ENCODE data around the gene CALM1.

CALM1 gene

DNA sequence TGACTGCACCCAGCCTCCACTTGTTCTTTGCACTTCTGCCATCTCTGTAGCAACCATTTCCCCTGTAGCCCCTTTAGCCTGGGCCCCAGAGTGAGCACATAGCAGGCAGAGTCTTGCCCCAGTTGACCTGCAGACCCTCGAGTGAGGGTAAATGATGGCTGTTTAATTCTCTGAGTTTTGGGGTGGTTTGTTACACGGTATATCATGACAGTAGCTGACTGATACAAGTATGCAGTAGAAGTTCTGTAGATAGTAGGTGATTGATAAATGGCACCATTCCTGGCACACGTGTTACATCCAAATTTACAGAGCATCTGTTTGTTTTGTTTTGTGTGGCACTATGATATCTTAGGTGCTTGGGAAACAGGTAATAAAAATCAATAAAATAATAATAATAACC is 32.4 kb downstream of the CALM1 start:
- DNase-seq (ENCODE audit: low read depth): no peak
- Histone ChIP-seq H3K36me3 (ENCODE audit: control insufficient read depth, insufficient read depth, low read length, severe bottlenecking) (no peaks in the 10 kb centered on the region), H3K4me3 (ENCODE audit: low read length) (no peak overlapping the region), H3K9me3 (ENCODE audit: control insufficient read depth, low read length) (peaks cover 8% of the 10 kb centered on the region), H3K9ac (ENCODE audit: low read length) (no peak overlapping the region), H3K4me1 (ENCODE audit: control insufficient read depth, insufficient read depth, low read length) (no peaks in the 10 kb centered on the region), H3K27me3 (replicated peaks; ENCODE audit: control insufficient read depth, insufficient read depth, low read length) (peaks cover 34% of the 10 kb centered on the region)

DNA sequence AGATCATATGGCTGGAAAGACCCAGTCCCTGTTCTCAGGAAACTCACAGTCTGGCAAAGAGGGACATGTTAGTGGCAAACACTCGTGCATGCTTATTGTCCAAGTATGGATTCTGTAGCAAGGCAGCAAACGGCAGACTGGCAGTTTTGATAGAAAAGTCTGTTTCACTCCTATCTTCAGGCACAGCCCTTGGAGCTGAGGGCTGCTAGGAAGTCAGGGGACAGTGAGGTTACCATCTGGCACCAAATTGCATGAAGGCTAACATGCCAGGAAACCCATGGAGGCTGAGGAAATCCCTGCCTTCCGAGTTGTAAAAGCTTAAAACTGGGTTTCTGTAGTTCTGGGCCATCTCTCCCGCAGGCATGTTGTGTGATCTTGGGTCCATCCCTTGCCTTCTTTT is 32.9 kb downstream of the CALM1 start:
- peaks cover 40% of the 10 kb centered on the region for H3K27me3 ChIP-seq (replicated peaks; ENCODE audit: control insufficient read depth, insufficient read depth, low read length)
- H3K9me3 ChIP-seq (ENCODE audit: control insufficient read depth, low read length): peaks cover 8% of the 10 kb centered on the region
- no peaks in the 10 kb centered on the region for H3K4me1 ChIP-seq (ENCODE audit: control insufficient read depth, insufficient read depth, low read length)
- no peak overlapping the region for H3K4me3 ChIP-seq (ENCODE audit: low read length)
- no peaks in the 10 kb centered on the region for H3K36me3 ChIP-seq (ENCODE audit: control insufficient read depth, insufficient read depth, low read length, severe bottlenecking)
- H3K9ac ChIP-seq (ENCODE audit: low read length): no peak overlapping the region
- DNase-seq (ENCODE audit: low read depth): no peak

DNA sequence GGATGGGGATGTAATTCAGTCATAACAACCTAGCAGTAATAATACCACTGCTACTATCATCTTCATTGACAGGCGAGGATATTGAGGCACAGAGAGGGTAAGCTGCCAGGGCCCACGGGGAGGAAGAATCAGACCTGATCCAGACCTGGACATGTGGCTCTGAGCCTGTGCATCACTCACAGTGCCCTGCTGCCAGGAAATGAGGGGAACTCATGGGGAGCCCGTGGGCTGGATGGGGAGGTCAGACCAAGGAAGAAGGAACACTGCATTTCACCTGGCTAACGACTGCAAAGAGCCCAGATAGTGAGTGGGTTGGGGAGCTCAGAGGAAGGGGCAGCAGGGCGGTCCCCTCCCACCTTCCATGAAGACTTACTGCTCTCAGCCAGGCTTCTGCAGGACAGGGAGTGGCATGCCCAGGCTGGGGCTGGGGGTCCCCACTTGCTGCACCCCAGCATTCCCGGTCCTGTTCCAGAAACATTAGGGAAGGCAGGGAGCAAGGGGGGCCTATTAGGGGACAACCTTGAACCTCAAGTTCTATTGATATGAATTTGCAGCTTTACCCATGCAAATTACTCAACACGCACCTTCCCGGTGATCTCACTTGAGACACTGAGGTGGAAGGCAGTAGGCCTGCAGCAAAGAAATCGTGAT is 37.7 kb downstream of the CALM1 start:
- no peaks in the 10 kb centered on the region for H3K36me3 ChIP-seq (ENCODE audit: control insufficient read depth, insufficient read depth, low read length, severe bottlenecking)
- H3K4me3 ChIP-seq (ENCODE audit: low read length): no peak overlapping the region
- H3K4me1 ChIP-seq (ENCODE audit: control insufficient read depth, insufficient read depth, low read length): no peaks in the 10 kb centered on the region
- peaks cover 38% of the 10 kb centered on the region for H3K27me3 ChIP-seq (replicated peaks; ENCODE audit: control insufficient read depth, insufficient read depth, low read length)
- DNase-seq (ENCODE audit: low read depth): no peak
- peaks cover 3% of the 10 kb centered on the region for H3K9me3 ChIP-seq (ENCODE audit: control insufficient read depth, low read length)
- H3K9ac ChIP-seq (ENCODE audit: low read length): no peak overlapping the region

DNA sequence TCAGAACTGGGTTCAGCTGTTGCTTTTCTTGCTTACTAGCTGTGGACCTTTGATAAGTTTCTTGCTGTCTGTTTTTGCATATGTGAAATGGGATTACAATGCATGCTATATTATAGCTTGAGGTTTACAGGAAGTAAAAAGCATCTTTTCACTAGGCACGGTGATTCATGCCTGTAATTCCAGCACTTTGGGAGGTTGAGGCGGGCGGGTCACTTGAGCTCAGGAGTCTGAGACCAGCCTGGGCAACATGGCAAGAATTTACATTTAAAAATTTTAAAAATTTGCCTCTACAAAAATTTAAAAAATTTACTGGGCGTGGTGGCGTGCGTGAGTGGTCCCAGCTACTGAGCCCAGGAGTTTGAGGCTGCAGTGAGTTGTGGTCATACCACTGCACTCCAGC is 42.0 kb downstream of the CALM1 start:
- H3K9ac ChIP-seq (ENCODE audit: low read length): no peak overlapping the region
- peaks cover 23% of the 10 kb centered on the region for H3K27me3 ChIP-seq (replicated peaks; ENCODE audit: control insufficient read depth, insufficient read depth, low read length)
- no peaks in the 10 kb centered on the region for H3K4me1 ChIP-seq (ENCODE audit: control insufficient read depth, insufficient read depth, low read length)
- H3K9me3 ChIP-seq (ENCODE audit: control insufficient read depth, low read length): no peaks in the 10 kb centered on the region
- no peak overlapping the region for H3K4me3 ChIP-seq (ENCODE audit: low read length)
- no peaks in the 10 kb centered on the region for H3K36me3 ChIP-seq (ENCODE audit: control insufficient read depth, insufficient read depth, low read length, severe bottlenecking)
- DNase-seq (ENCODE audit: low read depth): no peak

DNA sequence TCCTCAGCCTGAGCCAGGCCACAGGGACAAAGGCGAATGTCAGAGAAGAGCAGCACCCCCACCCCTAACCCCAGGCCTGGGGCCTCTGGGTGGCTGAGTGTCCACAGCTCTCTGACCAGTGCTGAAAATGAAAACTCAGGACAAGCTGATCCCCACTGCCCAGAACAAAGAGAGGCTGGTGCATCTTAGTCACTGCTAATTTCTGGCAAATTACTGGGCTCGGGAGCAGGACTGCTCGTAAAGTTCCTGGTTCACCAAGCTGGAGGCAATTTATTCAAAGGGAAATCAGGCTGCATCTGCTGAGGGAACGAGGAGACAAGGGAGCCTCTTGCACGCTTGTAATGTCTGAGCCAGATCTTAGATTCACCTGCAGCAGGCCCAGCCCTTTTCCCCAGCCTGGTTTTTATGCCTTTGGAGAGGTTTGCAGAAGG is 43.2 kb downstream of the CALM1 start:
- no peak for DNase-seq (ENCODE audit: low read depth)
- Histone ChIP-seq H3K9ac (ENCODE audit: low read length) (no peak overlapping the region), H3K36me3 (ENCODE audit: control insufficient read depth, insufficient read depth, low read length, severe bottlenecking) (no peaks in the 10 kb centered on the region), H3K9me3 (ENCODE audit: control insufficient read depth, low read length) (no peaks in the 10 kb centered on the region), H3K27me3 (replicated peaks; ENCODE audit: control insufficient read depth, insufficient read depth, low read length) (peaks cover 13% of the 10 kb centered on the region), H3K4me1 (ENCODE audit: control insufficient read depth, insufficient read depth, low read length) (no peaks in the 10 kb centered on the region), H3K4me3 (ENCODE audit: low read length) (no peak overlapping the region)

DNA sequence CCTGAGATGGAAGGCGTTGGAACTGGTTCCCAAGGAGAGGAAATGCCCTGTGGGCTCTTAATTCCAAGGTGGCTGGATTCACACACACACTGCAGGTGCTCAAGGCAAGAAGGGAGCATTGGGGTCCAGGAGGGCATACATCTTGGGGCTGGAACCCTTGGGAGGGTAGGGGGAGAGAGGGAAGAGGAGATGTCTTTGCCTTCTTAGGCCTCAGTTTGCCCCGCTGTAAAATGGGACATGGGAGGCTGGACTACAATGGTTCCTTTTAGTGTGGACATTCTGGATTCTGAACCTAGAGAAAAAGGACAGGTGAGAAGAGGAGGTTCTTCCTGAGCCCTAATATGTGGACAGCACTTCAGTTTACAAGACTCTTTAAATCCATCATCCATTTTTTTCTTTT is 43.8 kb downstream of the CALM1 start:
- Histone ChIP-seq H3K4me1 (ENCODE audit: control insufficient read depth, insufficient read depth, low read length) (no peaks in the 10 kb centered on the region), H3K9ac (ENCODE audit: low read length) (no peak overlapping the region), H3K36me3 (ENCODE audit: control insufficient read depth, insufficient read depth, low read length, severe bottlenecking) (no peaks in the 10 kb centered on the region), H3K27me3 (replicated peaks; ENCODE audit: control insufficient read depth, insufficient read depth, low read length) (peaks cover 9% of the 10 kb centered on the region), H3K4me3 (ENCODE audit: low read length) (no peak overlapping the region), H3K9me3 (ENCODE audit: control insufficient read depth, low read length) (no peaks in the 10 kb centered on the region)
- DNase-seq (ENCODE audit: low read depth): no peak

DNA sequence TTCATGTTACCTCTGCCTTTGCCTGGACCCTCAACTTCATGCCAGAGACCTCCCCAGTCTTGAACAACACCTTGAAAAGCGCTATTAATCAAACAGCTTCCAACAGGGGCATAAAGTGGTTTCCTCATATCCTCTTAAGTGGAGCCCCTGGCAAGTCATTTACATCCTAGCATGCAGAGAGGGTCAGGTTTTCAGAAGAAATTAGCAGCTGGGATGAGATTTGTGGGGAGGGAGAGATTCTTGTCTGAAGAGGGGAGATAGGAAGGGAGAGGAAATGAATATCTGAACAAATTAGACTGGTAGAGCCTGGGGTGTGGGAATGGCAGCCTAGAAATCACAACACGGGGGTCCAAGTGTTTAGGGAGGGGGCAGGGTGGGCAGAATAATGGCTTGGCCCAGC is 45.6 kb downstream of the CALM1 start:
- Histone ChIP-seq H3K27me3 (replicated peaks; ENCODE audit: control insufficient read depth, insufficient read depth, low read length) (peaks cover 10% of the 10 kb centered on the region), H3K36me3 (ENCODE audit: control insufficient read depth, insufficient read depth, low read length, severe bottlenecking) (no peaks in the 10 kb centered on the region), H3K4me3 (ENCODE audit: low read length) (no peak overlapping the region), H3K9me3 (ENCODE audit: control insufficient read depth, low read length) (peaks cover 2% of the 10 kb centered on the region), H3K4me1 (ENCODE audit: control insufficient read depth, insufficient read depth, low read length) (no peaks in the 10 kb centered on the region), H3K9ac (ENCODE audit: low read length) (no peak overlapping the region)
- no peak for DNase-seq (ENCODE audit: low read depth)

DNA sequence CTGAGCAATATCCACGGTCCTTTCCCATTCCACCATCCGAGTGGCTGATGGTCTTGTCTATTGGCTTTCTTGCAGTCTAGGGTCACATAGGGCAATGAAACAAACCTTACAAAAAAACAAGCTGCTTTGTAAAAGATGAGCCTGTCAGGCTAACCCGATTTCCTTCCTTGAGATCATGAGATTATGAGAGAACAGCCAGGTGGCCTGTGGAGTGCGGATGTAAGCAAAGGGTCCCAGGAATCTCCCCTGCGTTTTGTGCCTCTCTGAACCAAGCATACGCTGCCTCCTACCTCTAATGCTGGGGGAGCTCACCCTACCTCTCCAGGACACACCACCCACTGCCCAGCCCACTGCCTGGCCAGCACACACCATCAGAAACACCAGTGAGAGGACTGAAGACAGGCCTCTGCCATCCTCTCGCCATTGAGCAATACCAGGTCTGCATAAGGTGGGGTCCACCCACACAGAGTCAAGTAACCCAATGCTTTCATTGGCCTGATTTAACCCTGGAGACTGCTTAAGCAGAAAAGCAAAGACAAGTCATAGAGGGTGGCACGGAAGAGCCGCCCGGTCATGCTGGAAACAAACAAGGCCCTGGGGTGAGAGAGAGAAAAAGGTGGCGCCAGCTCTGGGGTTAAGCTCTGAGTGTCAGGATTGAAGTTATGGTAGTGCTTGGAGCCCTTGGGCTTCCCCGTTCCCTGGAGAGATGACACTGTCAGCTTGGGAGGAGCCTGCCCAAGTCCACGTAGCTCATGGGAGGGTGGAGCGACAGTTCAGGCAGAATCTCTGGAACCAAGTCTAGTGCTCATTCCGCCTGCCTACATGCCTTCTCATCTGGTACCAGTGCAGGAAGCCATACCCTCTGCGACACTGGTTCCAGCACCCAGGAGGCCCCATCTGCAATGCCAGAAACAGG is 46.6 kb downstream of the CALM1 start:
- peaks cover 13% of the 10 kb centered on the region for H3K9me3 ChIP-seq (ENCODE audit: control insufficient read depth, low read length)
- H3K9ac ChIP-seq (ENCODE audit: low read length): no peak overlapping the region
- H3K4me3 ChIP-seq (ENCODE audit: low read length): no peak overlapping the region
- no peaks in the 10 kb centered on the region for H3K36me3 ChIP-seq (ENCODE audit: control insufficient read depth, insufficient read depth, low read length, severe bottlenecking)
- no peak for DNase-seq (ENCODE audit: low read depth)
- peaks cover 7% of the 10 kb centered on the region for H3K27me3 ChIP-seq (replicated peaks; ENCODE audit: control insufficient read depth, insufficient read depth, low read length)
- no peaks in the 10 kb centered on the region for H3K4me1 ChIP-seq (ENCODE audit: control insufficient read depth, insufficient read depth, low read length)

DNA sequence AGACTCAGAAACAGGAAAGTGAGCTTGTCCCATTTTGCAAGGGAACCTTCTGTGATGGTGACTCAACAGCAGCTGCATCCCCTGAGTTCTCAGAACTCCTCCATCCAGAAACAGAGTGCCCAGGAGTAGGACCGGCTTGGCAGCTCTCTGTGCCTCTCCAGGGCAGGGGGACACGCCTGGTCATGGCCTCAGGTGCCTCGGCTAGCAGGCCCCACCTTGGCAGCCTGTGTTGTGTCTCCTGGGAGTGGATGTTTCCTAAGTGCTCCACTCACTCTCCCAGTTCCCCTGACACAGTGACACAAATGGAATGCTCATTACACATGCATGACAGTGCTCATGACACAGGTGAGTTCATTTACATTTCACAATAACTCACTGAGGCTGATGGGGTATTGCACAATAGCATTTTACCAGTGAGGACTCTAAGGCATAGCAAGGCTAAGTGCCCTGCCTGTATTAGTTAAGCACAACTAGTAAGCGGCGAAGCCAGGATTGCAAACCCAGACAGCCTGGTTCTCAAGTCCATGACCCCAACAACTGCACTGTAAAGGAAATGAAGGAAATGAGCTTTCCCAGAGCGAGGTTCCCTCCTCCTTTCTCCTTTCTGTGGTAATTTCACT is 47.4 kb downstream of the CALM1 start:
- DNase-seq (ENCODE audit: low read depth): peak; percentile 11
- no peak overlapping the region for H3K9ac ChIP-seq (ENCODE audit: low read length)

DNA sequence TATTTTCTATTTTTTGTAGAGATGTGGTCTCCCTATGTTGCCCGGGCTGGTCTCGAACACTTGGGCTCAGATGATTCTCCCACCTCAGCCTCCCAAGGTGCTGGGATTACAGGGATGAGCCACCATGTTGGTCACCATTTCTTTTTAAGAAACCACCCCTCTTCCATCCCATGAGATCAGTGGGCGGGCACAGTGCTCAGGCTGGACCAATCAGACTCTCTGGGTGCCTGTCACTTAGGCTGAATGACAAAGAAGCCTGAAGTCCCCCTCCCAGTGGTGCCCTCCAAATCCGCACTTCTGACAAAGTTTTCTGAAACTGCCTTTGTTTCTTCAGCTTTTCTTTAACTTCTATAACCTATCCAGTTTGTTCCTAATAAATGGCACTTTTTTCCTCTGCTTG is 48.2 kb downstream of the CALM1 start:
- peaks cover 13% of the 10 kb centered on the region for H3K9me3 ChIP-seq (ENCODE audit: control insufficient read depth, low read length)
- no peak for DNase-seq (ENCODE audit: low read depth)
- peaks cover 13% of the 10 kb centered on the region for H3K27me3 ChIP-seq (replicated peaks; ENCODE audit: control insufficient read depth, insufficient read depth, low read length)
- H3K4me1 ChIP-seq (ENCODE audit: control insufficient read depth, insufficient read depth, low read length): no peaks in the 10 kb centered on the region
- no peak overlapping the region for H3K9ac ChIP-seq (ENCODE audit: low read length)
- H3K36me3 ChIP-seq (ENCODE audit: control insufficient read depth, insufficient read depth, low read length, severe bottlenecking): no peaks in the 10 kb centered on the region
- no peak overlapping the region for H3K4me3 ChIP-seq (ENCODE audit: low read length)

More for the DNA sequence above, 47.4 kb downstream of the CALM1 start:
- Histone ChIP-seq H3K4me1 (ENCODE audit: control insufficient read depth, insufficient read depth, low read length) (no peaks in the 10 kb centered on the region), H3K27me3 (replicated peaks; ENCODE audit: control insufficient read depth, insufficient read depth, low read length) (peaks cover 9% of the 10 kb centered on the region), H3K9me3 (ENCODE audit: control insufficient read depth, low read length) (peaks cover 13% of the 10 kb centered on the region), H3K4me3 (ENCODE audit: low read length) (no peak overlapping the region), H3K36me3 (ENCODE audit: control insufficient read depth, insufficient read depth, low read length, severe bottlenecking) (no peaks in the 10 kb centered on the region)

DNA sequence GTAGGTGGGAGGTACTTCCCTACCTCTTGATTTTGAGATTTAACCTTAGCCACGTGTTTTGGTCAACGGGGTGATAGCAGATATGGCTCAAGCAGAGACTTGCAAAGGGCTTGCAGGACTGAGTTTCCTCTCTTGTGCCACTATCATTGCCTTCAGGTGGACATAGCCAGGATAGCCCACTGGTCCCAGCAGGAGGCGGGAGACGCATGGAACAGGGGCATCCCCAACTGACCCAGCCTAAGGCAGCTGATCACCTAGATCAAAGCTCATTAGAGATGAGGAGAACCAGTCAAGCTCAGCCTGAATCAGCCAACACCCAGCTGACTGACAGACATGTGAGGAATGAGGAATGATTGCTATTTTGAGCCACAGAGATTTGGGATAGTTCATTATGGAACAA is 49.6 kb downstream of the CALM1 start:
- no peak for DNase-seq (ENCODE audit: low read depth)
- no peak overlapping the region for H3K4me3 ChIP-seq (ENCODE audit: low read length)

More for the DNA sequence above, 49.6 kb downstream of the CALM1 start:
- no peak overlapping the region for H3K9ac ChIP-seq (ENCODE audit: low read length)
- H3K36me3 ChIP-seq (ENCODE audit: control insufficient read depth, insufficient read depth, low read length, severe bottlenecking): no peaks in the 10 kb centered on the region
- H3K27me3 ChIP-seq (replicated peaks; ENCODE audit: control insufficient read depth, insufficient read depth, low read length): peaks cover 22% of the 10 kb centered on the region
- H3K4me1 ChIP-seq (ENCODE audit: control insufficient read depth, insufficient read depth, low read length): no peaks in the 10 kb centered on the region
- peaks cover 13% of the 10 kb centered on the region for H3K9me3 ChIP-seq (ENCODE audit: control insufficient read depth, low read length)

Measured in adipocyte (in vitro differentiated cells).